ENCODE data around the gene ITGAL.

The ITGAL gene

GRCh38 chr16:30438835-30439234 lies 33.7 kb upstream of the ITGAL start:
- no peak for DNase-seq (ENCODE audit: extremely low read depth, low read depth)
- no peak for TF ChIP-seq CTCF (IDR thresholded peaks at IDR 0.05; ENCODE audit: low read depth, low read length)

GRCh38 chr16:30439720-30440348 lies 32.7 kb upstream of the ITGAL start:
- DNase-seq (ENCODE audit: extremely low read depth, low read depth) = no peak
- TF ChIP-seq CTCF (IDR thresholded peaks at IDR 0.05; ENCODE audit: low read depth, low read length) = no peak

- DNase-seq (ENCODE audit: extremely low read depth, low read depth) = no peak
- TF ChIP-seq CTCF (IDR thresholded peaks at IDR 0.05; ENCODE audit: low read depth, low read length) = no peak
Measured at GRCh38 chr16:30443631-30444030, 28.9 kb upstream of the ITGAL start.

GRCh38 chr16:30444231-30445148 lies 28.1 kb upstream of the ITGAL start:
- DNase-seq (ENCODE audit: extremely low read depth, low read depth) = no peak
- no peak for TF ChIP-seq CTCF (IDR thresholded peaks at IDR 0.05; ENCODE audit: low read depth, low read length)

GRCh38 chr16:30445149-30445407 lies 27.5 kb upstream of the ITGAL start:
- TF ChIP-seq CTCF (IDR thresholded peaks at IDR 0.05; ENCODE audit: low read depth, low read length) = no peak
- DNase-seq (ENCODE audit: extremely low read depth, low read depth) = no peak

- peak; percentile 53 for TF ChIP-seq CTCF (IDR thresholded peaks at IDR 0.05; ENCODE audit: low read depth, low read length)
- peak; percentile 95 for DNase-seq (ENCODE audit: extremely low read depth, low read depth)
Measured at GRCh38 chr16:30445408-30446202, 26.9 kb upstream of the ITGAL start, which contains the start of gene SEPHS2. TSS of gene SEPHS2 (minus strand) at chr16:30445874. CDS start at chr16:30445727, 147 bp downstream.
